HL-60 (cell line): ENCODE data around the gene LRRC53.

Experiments
- POLR2AphosphoS5 ChIP-seq: IDR thresholded peaks from 2 replicates; pipeline ENCODE4 v1.6.1; 2012; ENCODE audit warnings: low read depth
- TF ChIP-seq, protein P1 (sequence below): IDR thresholded peaks from one replicate; pipeline ENCODE4 v1.5.1; 2011; ENCODE audit warnings: low read length, control low read depth, inconsistent platforms; ENCODE audit not compliant: insufficient read depth
- TF ChIP-seq, protein P2 (sequence below): IDR thresholded peaks from 2 replicates; pipeline ENCODE4 v1.6.1; 2012; ENCODE audit warnings: low read depth; ENCODE audit not compliant: insufficient replicate concordance

GRCh38 chr1:74437035-74437434 is 75.4 kb downstream of the LRRC53 start:
- TF ChIP-seq, protein P1, sequence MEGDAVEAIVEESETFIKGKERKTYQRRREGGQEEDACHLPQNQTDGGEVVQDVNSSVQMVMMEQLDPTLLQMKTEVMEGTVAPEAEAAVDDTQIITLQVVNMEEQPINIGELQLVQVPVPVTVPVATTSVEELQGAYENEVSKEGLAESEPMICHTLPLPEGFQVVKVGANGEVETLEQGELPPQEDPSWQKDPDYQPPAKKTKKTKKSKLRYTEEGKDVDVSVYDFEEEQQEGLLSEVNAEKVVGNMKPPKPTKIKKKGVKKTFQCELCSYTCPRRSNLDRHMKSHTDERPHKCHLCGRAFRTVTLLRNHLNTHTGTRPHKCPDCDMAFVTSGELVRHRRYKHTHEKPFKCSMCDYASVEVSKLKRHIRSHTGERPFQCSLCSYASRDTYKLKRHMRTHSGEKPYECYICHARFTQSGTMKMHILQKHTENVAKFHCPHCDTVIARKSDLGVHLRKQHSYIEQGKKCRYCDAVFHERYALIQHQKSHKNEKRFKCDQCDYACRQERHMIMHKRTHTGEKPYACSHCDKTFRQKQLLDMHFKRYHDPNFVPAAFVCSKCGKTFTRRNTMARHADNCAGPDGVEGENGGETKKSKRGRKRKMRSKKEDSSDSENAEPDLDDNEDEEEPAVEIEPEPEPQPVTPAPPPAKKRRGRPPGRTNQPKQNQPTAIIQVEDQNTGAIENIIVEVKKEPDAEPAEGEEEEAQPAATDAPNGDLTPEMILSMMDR, result no peak
- TF ChIP-seq POLR2AphosphoS5, result no peak
- TF ChIP-seq, protein P2, sequence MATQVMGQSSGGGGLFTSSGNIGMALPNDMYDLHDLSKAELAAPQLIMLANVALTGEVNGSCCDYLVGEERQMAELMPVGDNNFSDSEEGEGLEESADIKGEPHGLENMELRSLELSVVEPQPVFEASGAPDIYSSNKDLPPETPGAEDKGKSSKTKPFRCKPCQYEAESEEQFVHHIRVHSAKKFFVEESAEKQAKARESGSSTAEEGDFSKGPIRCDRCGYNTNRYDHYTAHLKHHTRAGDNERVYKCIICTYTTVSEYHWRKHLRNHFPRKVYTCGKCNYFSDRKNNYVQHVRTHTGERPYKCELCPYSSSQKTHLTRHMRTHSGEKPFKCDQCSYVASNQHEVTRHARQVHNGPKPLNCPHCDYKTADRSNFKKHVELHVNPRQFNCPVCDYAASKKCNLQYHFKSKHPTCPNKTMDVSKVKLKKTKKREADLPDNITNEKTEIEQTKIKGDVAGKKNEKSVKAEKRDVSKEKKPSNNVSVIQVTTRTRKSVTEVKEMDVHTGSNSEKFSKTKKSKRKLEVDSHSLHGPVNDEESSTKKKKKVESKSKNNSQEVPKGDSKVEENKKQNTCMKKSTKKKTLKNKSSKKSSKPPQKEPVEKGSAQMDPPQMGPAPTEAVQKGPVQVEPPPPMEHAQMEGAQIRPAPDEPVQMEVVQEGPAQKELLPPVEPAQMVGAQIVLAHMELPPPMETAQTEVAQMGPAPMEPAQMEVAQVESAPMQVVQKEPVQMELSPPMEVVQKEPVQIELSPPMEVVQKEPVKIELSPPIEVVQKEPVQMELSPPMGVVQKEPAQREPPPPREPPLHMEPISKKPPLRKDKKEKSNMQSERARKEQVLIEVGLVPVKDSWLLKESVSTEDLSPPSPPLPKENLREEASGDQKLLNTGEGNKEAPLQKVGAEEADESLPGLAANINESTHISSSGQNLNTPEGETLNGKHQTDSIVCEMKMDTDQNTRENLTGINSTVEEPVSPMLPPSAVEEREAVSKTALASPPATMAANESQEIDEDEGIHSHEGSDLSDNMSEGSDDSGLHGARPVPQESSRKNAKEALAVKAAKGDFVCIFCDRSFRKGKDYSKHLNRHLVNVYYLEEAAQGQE, result no peak
